Left lung (tissue), 10 donors: ENCODE measurements around the gene ALPI. TPM values are rescaled to one million over a fixed set of nuclear protein-coding genes. Genes with fewer than 3 reads are reported as not detected.

Experiments used
- ATAC-seq: fragments of 200-7000 bp; cut with Tn5 transposase; one replicate; pipeline ENCODE4 v1.9.1; 2020; ENCODE audit warnings: moderate library complexity
- DNase-seq, 4 donors: peaks; one replicate each; pipeline ENCODE4 v3.0.0-alpha.2; 2013 to 2020
- H3K27ac ChIP-seq, 2 donors: fragments of 200-600 bp; sonication (generic) in 1 of 2; one replicate each; pipeline versions ENCODE4 v1.5.0 to v1.8.0; 2020 to 2021
- H3K27me3 ChIP-seq, 2 donors: fragments of 200-600 bp; sonication (generic) in 1 of 2; one replicate each; pipeline versions ENCODE4 v1.5.0 to v1.8.0; 2020 to 2021
- H3K36me3 ChIP-seq, 2 donors: fragments of 200-600 bp; sonication (generic) in 1 of 2; one replicate each; pipeline versions ENCODE4 v1.5.0 to v1.8.0; 2020 to 2021
- H3K4me1 ChIP-seq, 2 donors: fragments of 200-600 bp; one replicate each; pipeline ENCODE4 v1.8.0; 2021
- H3K4me3 ChIP-seq, 2 donors: fragments of 200-600 bp; sonication (generic) in 1 of 2; one replicate each; pipeline versions ENCODE4 v1.5.0 to v1.8.0; 2020 to 2021; ENCODE audit warnings: mild to moderate bottlenecking in 1 of 2
- H3K9me3 ChIP-seq, 2 donors: fragments of 200-600 bp; sonication (generic) in 1 of 2; one replicate each; pipeline versions ENCODE4 v1.5.0 to v1.8.0; 2020 to 2021
- CTCF ChIP-seq, 2 donors: fragments of 200-600 bp; sonication (generic) in 1 of 2; IDR thresholded peaks; one replicate each; pipeline versions ENCODE4 v1.5.0 to v1.8.0; 2021; ENCODE audit warnings: antibody characterized with exemption in 2 of 2
- intact Hi-C, 2 donors: fragments of 100-400 bp; cut with DNase I; formaldehyde crosslinking; loops; one replicate each; pipeline versions ENCODE4 v1.11.2 to v1.14.2; 2022
- polyA plus RNA-seq, 6 donors: library from polyadenylated mRNA; unstranded; fragments of 120-200 nt; gene quantifications; one replicate each; pipeline ENCODE4 v1.2.1, GENCODE V29; 2013; ENCODE audit not compliant: insufficient read length in 6 of 6
- total RNA-seq, 2 donors: library from RNA; stranded (reverse); fragmentation: NEBNext Ultra II Directional; extraction: Animal tissue kit (Norgen Biotek cat#: 25700); gene quantifications; one replicate each; pipeline ENCODE4 v1.2.1, GENCODE V29; 2021
- donor health status: DM: no; HTN: yes; CAD: no.
- donor health status: DM: no; HTN: no; CAD: no.

The ALPI gene
- total and polyA plus RNA-seq, 8 donors, result not detected

GRCh38 chr2:232502511-232502910 lies 46.6 kb downstream of the ALPI start:
- H3K9me3 ChIP-seq, result no peaks in the 10 kb centered on the region
- DNase-seq (no peak), ATAC-seq (no peak)
- H3K4me1 ChIP-seq, result peaks cover 7 to 13% of the 10 kb centered on the region in 2 donors
- peaks cover 23 to 80% of the 10 kb centered on the region in 2 donors for H3K27me3 ChIP-seq
- no peak overlapping the region for H3K27ac ChIP-seq
- intact Hi-C loops, result no loop called here
- H3K4me3 ChIP-seq, result no peak overlapping the region
- no peaks in the 10 kb centered on the region for H3K36me3 ChIP-seq
- no peak for TF ChIP-seq CTCF (IDR thresholded peaks at IDR 0.05)

- intact Hi-C loops, result no loop called here
- peak; percentile 63 for ATAC-seq
- H3K27ac ChIP-seq, result no peak overlapping the region
Measured at GRCh38 chr2:232502911-232503808, 47.2 kb downstream of the ALPI start.

GRCh38 chr2:232503809-232504323 lies 47.9 kb downstream of the ALPI start:
- ATAC-seq, result no peak
- Histone ChIP-seq H3K36me3 (no peaks in the 10 kb centered on the region), H3K4me3 (no peak overlapping the region), H3K9me3 (no peaks in the 10 kb centered on the region), H3K27ac (no peak overlapping the region), H3K4me1 (peaks cover 7 to 13% of the 10 kb centered on the region in 2 donors), H3K27me3 (peaks cover 23 to 83% of the 10 kb centered on the region in 2 donors)
- DNase-seq, result no peak
- intact Hi-C loops, result no loop called here
- no peak for TF ChIP-seq CTCF (IDR thresholded peaks at IDR 0.05)

More at GRCh38 chr2:232502911-232503808, 47.2 kb downstream of the ALPI start:
- DNase-seq, result no peak
- Histone ChIP-seq H3K9me3 (no peaks in the 10 kb centered on the region), H3K27me3 (peaks cover 23 to 79% of the 10 kb centered on the region in 2 donors), H3K4me3 (peak overlapping the region; percentile 10 to 28), H3K36me3 (no peaks in the 10 kb centered on the region), H3K4me1 (peaks cover 7 to 13% of the 10 kb centered on the region in 2 donors)
- TF ChIP-seq CTCF (IDR thresholded peaks at IDR 0.05), result no peak

- no peak for TF ChIP-seq CTCF (IDR thresholded peaks at IDR 0.05)
- Histone ChIP-seq H3K4me1 (peaks cover 7 to 13% of the 10 kb centered on the region in 2 donors), H3K36me3 (no peaks in the 10 kb centered on the region), H3K4me3 (no peak overlapping the region), H3K27ac (no peak overlapping the region), H3K27me3 (peaks cover 23 to 83% of the 10 kb centered on the region in 2 donors), H3K9me3 (no peaks in the 10 kb centered on the region)
- intact Hi-C loops, result no loop called here
- DNase-seq (no peak), ATAC-seq (no peak)
Measured at GRCh38 chr2:232504438-232504837, 48.5 kb downstream of the ALPI start.

GRCh38 chr2:232505856-232506255 lies 49.9 kb downstream of the ALPI start:
- H3K27ac ChIP-seq, result no peak overlapping the region
- H3K36me3 ChIP-seq, result no peaks in the 10 kb centered on the region
- H3K4me3 ChIP-seq, result no peak overlapping the region
- TF ChIP-seq CTCF (IDR thresholded peaks at IDR 0.05), result no peak
- H3K9me3 ChIP-seq, result no peaks in the 10 kb centered on the region
- intact Hi-C loops, result no loop called here
- no peak for DNase-seq
- ATAC-seq, result no peak
- peaks cover 7 to 13% of the 10 kb centered on the region in 2 donors for H3K4me1 ChIP-seq
- H3K27me3 ChIP-seq, result peaks cover 23 to 77% of the 10 kb centered on the region in 2 donors
